GM20000 (cell line): ENCODE results near the gene PAX4.

ENCODE experiments used
- DNase-seq: peaks from one replicate; pipeline ENCODE4 v3.0.0; 2012; ENCODE audit warnings: low spot score
- CTCF ChIP-seq: IDR thresholded peaks from 2 replicates; pipeline ENCODE4 v1.5.1; 2012; ENCODE audit warnings: mild to moderate bottlenecking, control low read depth; ENCODE audit errors: extremely low read depth, missing control alignments

Gene PAX4

GRCh38 chr7:127609297-127609696, 8.6 kb downstream of the PAX4 start:
- TF ChIP-seq CTCF = no peak
- no peak for DNase-seq

- DNase-seq = no peak
- no peak for TF ChIP-seq CTCF
Observed at GRCh38 chr7:127608446-127608845, 9.5 kb downstream of the PAX4 start.

GRCh38 chr7:127600885-127601284, 17.1 kb downstream of the PAX4 start:
- no peak for TF ChIP-seq CTCF
- DNase-seq = no peak

GRCh38 chr7:127598318-127598717, 19.6 kb downstream of the PAX4 start:
- peak; percentile 7 for TF ChIP-seq CTCF
- DNase-seq = no peak

- no peak for TF ChIP-seq CTCF
- DNase-seq = no peak
Observed at GRCh38 chr7:127595737-127596136, 22.2 kb downstream of the PAX4 start.

- no peak for TF ChIP-seq CTCF
Observed at GRCh38 chr7:127594490-127594889, 23.5 kb downstream of the PAX4 start.

GRCh38 chr7:127592550-127592949, 25.4 kb downstream of the PAX4 start:
- no peak for DNase-seq
- TF ChIP-seq CTCF = no peak

More at GRCh38 chr7:127594490-127594889, 23.5 kb downstream of the PAX4 start:
- DNase-seq = no peak
